GM12875 (cell line): ENCODE results near the gene CD44.

Experiments used
- H3K4me3 ChIP-seq: one replicate; pipeline ENCODE4 v1.5.1; 2011; ENCODE audit warnings: low read depth, low read length, control low read depth
- TF ChIP-seq, protein P1 (sequence below): IDR thresholded peaks from 2 replicates; pipeline ENCODE4 v1.5.1; 2011; ENCODE audit warnings: low read depth, mild to moderate bottlenecking, control low read depth, inconsistent platforms, low read length, moderate library complexity, borderline replicate concordance; ENCODE audit not compliant: insufficient read depth

CD44 gene

DNA sequence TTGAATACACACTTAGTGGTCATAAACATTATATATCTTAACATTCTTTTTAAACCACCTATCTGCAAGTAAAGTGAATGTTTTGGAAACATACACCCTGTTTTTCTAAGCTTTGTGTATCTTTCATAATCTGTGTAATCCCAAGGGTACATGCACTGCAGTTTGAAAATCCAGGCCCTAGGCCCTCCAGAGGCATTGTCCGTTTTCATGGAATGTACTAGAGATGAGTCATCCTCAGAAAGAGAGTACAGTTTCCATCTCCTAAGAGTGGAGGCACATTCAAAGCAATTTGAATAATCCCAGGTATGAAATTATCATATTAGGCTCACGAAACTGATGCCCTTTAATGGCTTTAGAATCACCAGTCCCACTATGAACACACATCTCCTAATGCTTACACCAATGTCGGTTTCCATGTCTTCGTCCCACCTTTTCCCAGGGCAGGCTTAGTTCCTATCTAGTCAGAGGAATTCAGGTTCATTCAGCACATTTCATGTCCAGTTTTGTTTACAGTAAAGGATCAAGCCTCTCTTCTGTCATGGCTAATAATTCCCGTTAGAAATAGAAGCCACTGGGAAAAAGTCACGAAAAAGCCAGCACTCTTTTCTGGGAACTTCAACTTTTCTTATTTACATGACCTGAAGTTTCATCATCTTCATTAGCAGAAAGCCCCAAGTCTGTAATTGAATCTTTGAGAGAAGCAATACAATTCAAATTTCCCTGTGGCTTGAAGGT, 39.5 kb upstream of the CD44 start:
- H3K4me3 ChIP-seq = no peak overlapping the region
- TF ChIP-seq, protein P1, sequence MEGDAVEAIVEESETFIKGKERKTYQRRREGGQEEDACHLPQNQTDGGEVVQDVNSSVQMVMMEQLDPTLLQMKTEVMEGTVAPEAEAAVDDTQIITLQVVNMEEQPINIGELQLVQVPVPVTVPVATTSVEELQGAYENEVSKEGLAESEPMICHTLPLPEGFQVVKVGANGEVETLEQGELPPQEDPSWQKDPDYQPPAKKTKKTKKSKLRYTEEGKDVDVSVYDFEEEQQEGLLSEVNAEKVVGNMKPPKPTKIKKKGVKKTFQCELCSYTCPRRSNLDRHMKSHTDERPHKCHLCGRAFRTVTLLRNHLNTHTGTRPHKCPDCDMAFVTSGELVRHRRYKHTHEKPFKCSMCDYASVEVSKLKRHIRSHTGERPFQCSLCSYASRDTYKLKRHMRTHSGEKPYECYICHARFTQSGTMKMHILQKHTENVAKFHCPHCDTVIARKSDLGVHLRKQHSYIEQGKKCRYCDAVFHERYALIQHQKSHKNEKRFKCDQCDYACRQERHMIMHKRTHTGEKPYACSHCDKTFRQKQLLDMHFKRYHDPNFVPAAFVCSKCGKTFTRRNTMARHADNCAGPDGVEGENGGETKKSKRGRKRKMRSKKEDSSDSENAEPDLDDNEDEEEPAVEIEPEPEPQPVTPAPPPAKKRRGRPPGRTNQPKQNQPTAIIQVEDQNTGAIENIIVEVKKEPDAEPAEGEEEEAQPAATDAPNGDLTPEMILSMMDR = no peak

DNA sequence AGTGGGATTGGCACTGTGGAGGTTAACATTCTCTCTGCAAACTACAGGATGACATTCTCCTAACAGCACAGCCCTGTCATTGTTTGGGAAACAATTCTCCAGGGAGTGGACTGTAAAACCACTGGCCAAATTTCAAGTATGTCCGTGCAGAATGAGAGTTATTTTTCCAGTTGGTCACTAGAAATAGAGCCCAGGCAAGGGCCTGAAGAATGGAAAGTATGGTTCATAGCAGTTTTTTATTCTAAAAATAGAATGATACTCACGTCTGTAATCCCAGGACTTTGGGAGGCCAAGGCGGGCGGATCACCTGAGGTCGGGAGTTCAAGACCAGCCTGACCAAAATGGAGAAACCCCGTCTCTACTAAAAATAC, 39.0 kb upstream of the CD44 start:
- TF ChIP-seq, protein P1 = no peak
- no peak overlapping the region for H3K4me3 ChIP-seq

DNA sequence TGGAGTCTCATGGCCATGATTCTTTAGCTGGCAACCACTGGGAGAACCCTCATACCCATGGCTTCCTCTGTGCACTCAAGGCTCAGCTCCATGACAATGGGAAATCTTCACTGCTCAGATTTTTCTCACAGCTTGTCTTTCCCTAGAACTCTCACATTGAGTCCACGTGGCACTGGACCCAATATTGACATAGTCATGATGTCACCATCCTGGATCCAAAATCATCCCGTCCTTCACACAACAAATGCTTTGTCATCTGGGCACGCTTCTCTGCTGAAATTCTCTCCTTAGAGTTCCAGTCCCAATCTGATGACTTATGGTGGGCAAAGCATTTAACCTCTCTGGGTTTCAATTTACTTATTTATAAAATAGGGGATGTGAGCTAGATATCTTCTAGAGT, 37.7 kb upstream of the CD44 start:
- TF ChIP-seq, protein P1 = no peak
- no peak overlapping the region for H3K4me3 ChIP-seq

DNA sequence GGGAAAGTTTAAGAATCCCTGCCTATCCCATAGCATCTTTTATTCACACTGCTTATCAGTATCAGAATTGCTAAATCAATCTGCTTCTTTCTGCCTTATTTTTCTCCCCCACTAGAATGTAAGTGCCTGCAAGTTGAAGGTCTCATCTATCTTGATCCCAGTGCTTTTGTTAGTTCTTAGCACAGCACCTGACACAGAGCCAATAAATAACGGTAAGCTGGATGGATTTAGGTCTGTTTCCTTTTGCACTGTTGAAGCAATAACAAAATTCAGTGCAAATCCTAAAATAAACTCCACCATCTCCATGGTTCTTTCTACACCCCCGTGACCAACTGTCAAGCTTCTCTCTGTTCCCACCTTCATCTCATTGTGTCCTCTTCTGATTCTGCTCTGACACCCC, 36.7 kb upstream of the CD44 start:
- TF ChIP-seq, protein P1 = no peak
- no peak overlapping the region for H3K4me3 ChIP-seq

DNA sequence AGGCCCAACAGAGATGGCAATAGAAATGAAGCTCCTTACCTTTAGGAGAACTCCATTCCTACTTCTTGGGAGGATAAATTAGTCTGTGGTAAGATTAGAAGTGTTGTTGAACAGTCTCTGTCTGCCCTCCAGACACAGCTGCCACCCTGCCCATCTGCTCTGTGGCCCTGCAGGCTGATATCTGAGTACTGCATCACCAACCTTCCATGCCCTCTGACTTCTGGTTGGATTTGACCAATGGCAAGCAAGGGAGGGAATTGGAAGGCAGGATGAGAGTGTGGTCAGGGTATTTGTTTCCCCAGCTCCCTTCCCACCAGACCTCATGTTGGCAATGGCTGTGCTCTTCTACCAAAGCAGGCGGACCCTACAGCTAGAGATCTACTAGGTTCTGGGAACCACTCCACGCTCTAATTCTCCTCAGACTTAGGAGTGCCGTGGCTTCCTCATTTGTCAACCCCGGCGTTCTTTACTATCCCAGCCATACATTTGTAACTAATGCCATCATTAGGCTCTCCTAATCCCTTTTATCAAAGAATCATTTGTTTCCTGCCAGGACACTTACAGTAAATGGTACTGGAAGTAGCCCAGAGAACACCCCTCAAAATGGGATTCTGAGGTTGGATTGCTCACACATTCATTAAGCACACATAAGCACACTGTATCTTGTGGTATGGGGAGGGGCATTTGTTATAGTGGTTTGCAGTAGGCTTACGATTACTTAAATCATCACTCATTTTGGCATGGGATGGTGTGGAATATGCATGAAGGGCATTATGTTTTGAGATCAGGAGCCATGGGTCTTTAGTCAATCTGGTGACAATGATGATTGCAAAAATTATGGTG, 35.4 kb upstream of the CD44 start:
- H3K4me3 ChIP-seq = no peak overlapping the region
- TF ChIP-seq, protein P1 = no peak

DNA sequence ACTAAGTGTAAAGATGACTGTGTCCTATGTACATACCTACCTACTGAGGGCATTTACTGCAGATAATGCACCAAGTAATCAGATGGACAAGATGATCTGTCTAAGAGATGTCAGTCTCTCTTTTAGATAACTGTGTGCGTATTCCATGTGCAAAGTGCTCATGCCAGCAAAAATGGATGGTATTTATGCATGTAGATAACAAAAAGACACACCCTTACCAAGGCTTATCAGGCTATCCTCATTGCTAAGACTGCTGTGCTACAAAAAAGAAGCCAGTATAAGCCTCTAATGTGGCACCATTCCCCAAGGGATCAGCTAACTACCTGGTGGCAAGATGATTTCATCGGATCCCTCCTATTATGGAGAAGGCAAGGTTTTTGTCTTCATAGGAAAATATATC, 34.3 kb upstream of the CD44 start:
- TF ChIP-seq, protein P1 = no peak
- no peak overlapping the region for H3K4me3 ChIP-seq

DNA sequence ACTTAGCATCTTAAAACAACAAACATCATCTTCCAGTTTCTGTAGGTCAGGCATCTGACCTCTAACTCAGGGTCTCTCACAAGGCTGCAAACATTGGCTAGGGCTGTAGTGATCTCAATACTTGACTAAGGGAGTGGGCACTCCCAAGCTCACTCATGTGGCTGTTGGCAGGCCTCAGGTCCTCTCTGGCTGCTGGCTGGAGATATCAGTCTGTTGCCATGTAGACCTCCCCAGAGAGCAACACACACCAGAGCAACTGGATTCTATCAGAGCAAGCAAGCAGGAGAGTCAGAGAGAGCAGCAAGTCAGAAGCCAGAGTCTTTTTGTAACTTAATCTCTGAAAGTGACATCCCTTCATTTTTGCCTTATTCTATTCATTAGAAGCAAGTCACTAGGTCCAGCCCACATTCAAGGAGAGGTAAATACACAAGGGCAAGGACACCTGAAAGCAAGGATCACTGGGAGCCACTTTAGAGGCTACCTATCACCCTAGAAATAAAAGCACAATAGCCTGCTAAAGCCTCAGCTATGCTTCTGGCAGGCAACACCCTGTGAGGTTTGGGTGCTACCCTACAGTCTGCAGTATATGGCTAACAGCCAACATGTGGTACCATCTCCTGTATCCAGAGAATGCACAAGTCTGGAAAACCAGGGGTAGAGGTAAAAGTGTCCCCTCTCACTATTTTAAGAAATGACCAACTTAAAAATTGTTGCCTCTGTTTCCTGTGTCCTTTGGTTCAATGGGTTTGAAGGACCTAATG, 33.5 kb upstream of the CD44 start:
- no peak overlapping the region for H3K4me3 ChIP-seq
- TF ChIP-seq, protein P1 = no peak
